Keratinocyte (primary cell): ENCODE results near the gene ARHGAP45. TPM values are rescaled to one million over a fixed set of nuclear protein-coding genes. Genes with fewer than 3 reads are reported as not detected.
"Not testable (repeated sequence)": the region's sequence is repeated elsewhere in the genome, so short reads cannot be mapped to it uniquely, and the experiment has no call there.

Experiments used
- DNase-seq: peaks from one replicate; pipeline ENCODE4 v3.0.0-alpha.2; 2011; ENCODE audit warnings: low read depth, missing footprints, low spot score
- FAIRE-seq: peaks from 2 replicates; lab custom pipeline; 2011; peaks lifted over from hg19 to GRCh38; lab: Jason Lieb, UNC
- H2AFZ ChIP-seq: 2 replicates; pipeline ENCODE4 v1.6.0; 2012; ENCODE audit warnings: low read length, control low read depth, inconsistent platforms; ENCODE audit not compliant: control insufficient read depth
- H3K27ac ChIP-seq: 2 replicates; pipeline ENCODE4 v1.5.1; 2011; ENCODE audit warnings: low read length; ENCODE audit not compliant: control insufficient read depth, insufficient read depth
- H3K27me3 ChIP-seq: 3 replicates; pipeline ENCODE4 v1.6.0; 2011; ENCODE audit warnings: low read length; ENCODE audit not compliant: control insufficient read depth, insufficient read depth; ENCODE audit errors: extremely low read depth
- H3K36me3 ChIP-seq, 2 experiments: 2 replicates in 1 of 2; 3 replicates in 1 of 2; pipeline ENCODE4 v1.5.1; 2011; ENCODE audit warnings: low read length in 2 of 2, mild to moderate bottlenecking in 1 of 2; ENCODE audit not compliant: control insufficient read depth in 2 of 2, insufficient read depth in 2 of 2; ENCODE audit errors: extremely low read depth in 1 of 2
- H3K4me1 ChIP-seq: 3 replicates; pipeline ENCODE4 v1.5.1; 2011; ENCODE audit warnings: low read length; ENCODE audit not compliant: control insufficient read depth, insufficient read depth; ENCODE audit errors: extremely low read depth
- H3K4me2 ChIP-seq: 3 replicates; pipeline ENCODE4 v1.6.0; 2011; ENCODE audit warnings: low read depth, low read length; ENCODE audit not compliant: control insufficient read depth, insufficient read depth; ENCODE audit errors: extremely low read depth
- H3K4me3 ChIP-seq, 3 experiments: fragments of 200-600 bp in 1 of 3; sonication (generic) in 1 of 3; 2 replicates in 2 of 3; 3 replicates in 1 of 3; pipeline ENCODE4 v1.5.1; 2011 to 2016; ENCODE audit warnings: low read length in 3 of 3, mild to moderate bottlenecking in 3 of 3, control low read depth in 2 of 3, inconsistent platforms in 1 of 3, low read depth in 1 of 3, mixed read lengths in 1 of 3, mixed run types in 1 of 3, moderate library complexity in 1 of 3; ENCODE audit not compliant: control insufficient read depth in 2 of 3, insufficient read depth in 2 of 3; ENCODE audit errors: extremely low read depth in 1 of 3
- H3K79me2 ChIP-seq: 2 replicates; pipeline ENCODE4 v1.6.0; 2012; ENCODE audit warnings: low read length; ENCODE audit not compliant: control insufficient read depth, insufficient read depth
- H3K9ac ChIP-seq: 3 replicates; pipeline ENCODE4 v1.6.0; 2011; ENCODE audit warnings: low read length; ENCODE audit not compliant: control insufficient read depth, insufficient read depth; ENCODE audit errors: extremely low read depth
- H3K9me1 ChIP-seq: 3 replicates; pipeline ENCODE4 v1.6.0; 2011; ENCODE audit warnings: low read length; ENCODE audit not compliant: control insufficient read depth, insufficient read depth; ENCODE audit errors: extremely low read depth
- H3K9me3 ChIP-seq: 2 replicates; pipeline ENCODE4 v1.5.1; 2012; ENCODE audit warnings: low read depth, low read length; ENCODE audit not compliant: control insufficient read depth
- H4K20me1 ChIP-seq: 3 replicates; pipeline ENCODE4 v1.6.0; 2011; ENCODE audit warnings: low read length; ENCODE audit not compliant: control insufficient read depth, insufficient read depth; ENCODE audit errors: extremely low read depth
- EZH2 ChIP-seq: IDR thresholded peaks from one replicate; pipeline ENCODE4 v1.6.1; 2012; ENCODE audit warnings: inconsistent platforms, mild to moderate bottlenecking, low read length, moderate library complexity
- dilution Hi-C: fragments of 300-500 bp; cut with MboI; formaldehyde crosslinking; loops from one replicate; pipeline ENCODE4 v1.7.0; 2020; ENCODE audit warnings: low sequenced_read_pairs; ENCODE audit not compliant: extremely low pct_ligation_motif_present
- polyA plus RNA-seq, 5 experiments: library from polyadenylated mRNA; depleted of rRNA in 3 of 5; stranded (reverse) in 3 of 5; stranded (forward) in 1 of 5; unstranded in 1 of 5; fragments of >200 nt; gene quantifications; 1 replicate in 1 of 5; 2 replicates in 3 of 5; 3 replicates in 1 of 5; pipeline versions ENCODE4 v1.2.1 to v1.2.3, GENCODE V29; 2011 to 2012; ENCODE audit warnings: missing spikeins in 2 of 5, low read depth in 1 of 5, low replicate concordance in 1 of 5
- TF ChIP-seq, protein P1 (sequence below), 3 experiments: IDR thresholded peaks in 1 of 3; conservative IDR thresholded peaks in 1 of 3; optimal IDR thresholded peaks in 1 of 3; 2 replicates in 2 of 3; 3 replicates in 1 of 3; pipeline versions ENCODE3 to v1.5.1; 2011; ENCODE audit warnings: low read length in 3 of 3, mild to moderate bottlenecking in 3 of 3, moderate library complexity in 2 of 3, control low read depth in 1 of 3, inconsistent platforms in 1 of 3; ENCODE audit not compliant: insufficient read depth in 2 of 3; ENCODE audit errors: extremely low read depth in 1 of 3

ARHGAP45 gene
- polyA plus RNA-seq, 1 donor (not counting 4 experiments of a cell fraction or from before 2014, with no cell fraction given), result 0.56 TPM

DNA sequence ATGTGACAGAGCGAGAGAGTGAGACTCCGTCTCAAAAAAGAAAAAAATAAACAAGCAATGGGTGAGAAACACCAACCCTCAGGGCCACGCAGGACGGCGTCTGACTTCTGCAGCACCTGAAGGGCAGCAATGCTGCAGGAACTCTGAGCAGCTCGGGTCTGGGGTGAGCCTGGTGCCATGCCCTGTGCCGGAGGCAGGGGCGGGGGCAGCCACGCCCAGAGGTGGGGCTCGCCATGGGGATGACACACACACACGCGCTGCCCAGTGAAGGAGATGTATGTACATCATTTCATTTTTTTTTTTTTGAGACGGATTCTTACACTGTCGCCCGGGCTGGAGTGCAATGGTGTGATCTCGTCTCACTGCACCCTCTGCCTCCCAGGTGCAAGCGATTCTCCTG, 61.1 kb downstream of the ARHGAP45 start:
- dilution Hi-C loops, result no loop called here
- TF ChIP-seq, protein P1, sequence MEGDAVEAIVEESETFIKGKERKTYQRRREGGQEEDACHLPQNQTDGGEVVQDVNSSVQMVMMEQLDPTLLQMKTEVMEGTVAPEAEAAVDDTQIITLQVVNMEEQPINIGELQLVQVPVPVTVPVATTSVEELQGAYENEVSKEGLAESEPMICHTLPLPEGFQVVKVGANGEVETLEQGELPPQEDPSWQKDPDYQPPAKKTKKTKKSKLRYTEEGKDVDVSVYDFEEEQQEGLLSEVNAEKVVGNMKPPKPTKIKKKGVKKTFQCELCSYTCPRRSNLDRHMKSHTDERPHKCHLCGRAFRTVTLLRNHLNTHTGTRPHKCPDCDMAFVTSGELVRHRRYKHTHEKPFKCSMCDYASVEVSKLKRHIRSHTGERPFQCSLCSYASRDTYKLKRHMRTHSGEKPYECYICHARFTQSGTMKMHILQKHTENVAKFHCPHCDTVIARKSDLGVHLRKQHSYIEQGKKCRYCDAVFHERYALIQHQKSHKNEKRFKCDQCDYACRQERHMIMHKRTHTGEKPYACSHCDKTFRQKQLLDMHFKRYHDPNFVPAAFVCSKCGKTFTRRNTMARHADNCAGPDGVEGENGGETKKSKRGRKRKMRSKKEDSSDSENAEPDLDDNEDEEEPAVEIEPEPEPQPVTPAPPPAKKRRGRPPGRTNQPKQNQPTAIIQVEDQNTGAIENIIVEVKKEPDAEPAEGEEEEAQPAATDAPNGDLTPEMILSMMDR (optimal IDR thresholded peaks at IDR 0.05 in 1 of 3, IDR thresholded peaks at IDR 0.05 in 1 of 3, conservative IDR thresholded peaks at IDR 0.05 in 1 of 3; ENCODE audit: extremely low read depth in 1 of 3, insufficient read depth in 2 of 3, low read length in 3 of 3), result no peak
- no peak for TF ChIP-seq EZH2
- Histone ChIP-seq H3K4me2 (no peak overlapping the region), H3K4me3 (no peak overlapping the region), H3K27me3 (no peaks in the 10 kb centered on the region), H3K79me2 (peaks cover 45% of the 10 kb centered on the region), H3K9me3 (no peaks in the 10 kb centered on the region), H4K20me1 (peaks cover 6% of the 10 kb centered on the region), H3K4me1 (peaks cover 19% of the 10 kb centered on the region), H3K9ac (no peak overlapping the region), H2AFZ (no peak overlapping the region), H3K36me3 (peaks cover 19 to 25% of the 10 kb centered on the region in 2 experiments), H3K27ac (no peak overlapping the region), H3K9me1 (no peaks in the 10 kb centered on the region)
- DNase-seq (no peak), FAIRE-seq (no peak)

DNA sequence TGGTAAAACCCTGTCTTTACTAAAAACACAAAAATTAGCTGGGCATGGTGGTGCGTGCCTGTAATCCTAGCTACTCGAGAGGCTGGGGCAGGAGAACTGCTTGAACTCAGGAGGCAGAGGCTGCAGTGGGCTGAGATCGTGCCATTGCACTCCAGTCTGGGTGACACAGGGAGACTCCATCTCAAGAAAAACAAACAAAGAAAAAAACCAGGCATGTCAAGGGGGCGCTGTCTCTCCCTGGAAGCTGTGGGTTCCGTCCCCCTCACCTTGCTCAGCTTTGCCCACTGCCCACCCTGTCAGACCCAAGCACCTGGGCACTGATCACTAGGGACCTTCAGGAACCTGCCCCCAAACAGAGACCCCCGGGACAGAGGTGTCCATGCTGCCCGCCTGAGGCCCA, 62.1 kb downstream of the ARHGAP45 start:
- DNase-seq, H3K4me3 ChIP-seq, H3K9me1 ChIP-seq, dilution Hi-C loops, H4K20me1 ChIP-seq, H3K27me3 ChIP-seq, H3K27ac ChIP-seq, H2AFZ ChIP-seq, H3K9ac ChIP-seq, H3K4me2 ChIP-seq, H3K9me3 ChIP-seq, FAIRE-seq: not testable (repeated sequence)
- H3K36me3 ChIP-seq, result peaks cover 14 to 23% of the 10 kb centered on the region in 2 experiments
- H3K79me2 ChIP-seq, result peaks cover 55% of the 10 kb centered on the region
- H3K4me1 ChIP-seq, result peaks cover 19% of the 10 kb centered on the region

DNA sequence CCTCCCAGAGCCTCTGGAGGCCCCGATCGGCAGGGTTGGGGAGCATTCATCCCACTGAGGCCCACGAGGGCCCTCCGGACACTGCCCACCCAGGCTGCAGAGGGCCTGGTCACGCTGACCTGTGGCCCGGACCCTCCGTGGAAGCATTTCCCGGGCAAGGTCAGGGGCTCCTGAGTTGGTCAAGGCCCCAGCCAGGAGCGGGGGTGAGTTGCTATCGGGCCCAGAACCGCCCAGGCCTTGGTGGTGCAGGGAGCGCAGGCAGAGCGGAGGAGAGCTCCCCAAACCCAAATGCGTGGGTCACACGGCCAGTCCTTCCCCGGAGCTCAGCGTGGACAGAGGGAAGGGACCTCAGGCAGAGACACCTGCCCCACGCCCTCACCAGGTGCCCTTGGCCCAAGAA, 62.6 kb downstream of the ARHGAP45 start:
- no peak overlapping the region for H2AFZ ChIP-seq
- peaks cover 12 to 22% of the 10 kb centered on the region in 2 experiments for H3K36me3 ChIP-seq
- TF ChIP-seq, protein P1 (optimal IDR thresholded peaks at IDR 0.05 in 1 of 3, IDR thresholded peaks at IDR 0.05 in 1 of 3, conservative IDR thresholded peaks at IDR 0.05 in 1 of 3; ENCODE audit: extremely low read depth in 1 of 3, insufficient read depth in 2 of 3, low read length in 3 of 3), result no peak
- TF ChIP-seq EZH2, result no peak
- no peak overlapping the region for H3K4me2 ChIP-seq
- H3K4me1 ChIP-seq, result peaks cover 19% of the 10 kb centered on the region
- no peak overlapping the region for H3K9ac ChIP-seq
- peaks cover 9% of the 10 kb centered on the region for H4K20me1 ChIP-seq
- DNase-seq, result no peak
- dilution Hi-C loops, result no loop called here
- H3K27me3 ChIP-seq, result no peaks in the 10 kb centered on the region
- no peak for FAIRE-seq
- no peak overlapping the region for H3K27ac ChIP-seq
- no peaks in the 10 kb centered on the region for H3K9me3 ChIP-seq
- no peak overlapping the region for H3K4me3 ChIP-seq
- H3K79me2 ChIP-seq, result peaks cover 59% of the 10 kb centered on the region
- H3K9me1 ChIP-seq, result no peaks in the 10 kb centered on the region
